Activated T-cell treated with anti-CD3 and anti-CD28 coated beads, Interleukin-2, amount 50 U/mL, for 72 hours (primary cell): ENCODE measurements around the gene FUBP1. TPM values are rescaled to one million over a fixed set of nuclear protein-coding genes. Genes with fewer than 3 reads are reported as not detected.
A peak's percentile ranks its signal among the peaks of the same experiment; 100 is the strongest.

Experiments used
- ATAC-seq, 2 donors: fragments of 150-1000 bp; cut with Tn5 transposase; replicated peaks in 1 of 2; 2 replicates each; pipeline ENCODE4 v1.10.0; 2021; ENCODE audit warnings: moderate library complexity in 2 of 2, mild to moderate bottlenecking in 1 of 2
- DNase-seq, 2 donors: peaks; one replicate each; pipeline ENCODE4 v3.0.0; 2021 to 2022; ENCODE audit warnings: mixed read lengths in 1 of 2
- H3K27ac Mint-ChIP-seq: one replicate; pipeline ENCODE4 v1.8.0; 2022; ENCODE audit warnings: mild to moderate bottlenecking, moderate library complexity, mixed read lengths
- H3K27me3 Mint-ChIP-seq: one replicate; pipeline ENCODE4 v1.8.0; 2022; ENCODE audit warnings: low read depth, mixed read lengths
- H3K36me3 Mint-ChIP-seq, 2 donors: one replicate each; pipeline ENCODE4 v1.8.0; 2022; ENCODE audit warnings: mixed read lengths in 2 of 2, mild to moderate bottlenecking in 1 of 2; ENCODE audit not compliant: insufficient read depth in 2 of 2
- H3K4me1 Mint-ChIP-seq: one replicate; pipeline ENCODE4 v1.8.0; 2022; ENCODE audit warnings: low read depth, mixed read lengths
- H3K4me3 Mint-ChIP-seq, 2 donors: one replicate each; pipeline ENCODE4 v1.8.0; 2022; ENCODE audit warnings: mild to moderate bottlenecking in 2 of 2, mixed read lengths in 2 of 2, moderate library complexity in 2 of 2
- H3K9me3 Mint-ChIP-seq, 2 donors: one replicate each; pipeline ENCODE4 v1.8.0; 2022; ENCODE audit warnings: mixed read lengths in 2 of 2
- total RNA-seq, 2 donors: library from RNA; stranded (reverse); gene quantifications; one replicate each; pipeline ENCODE4 v1.2.3, GENCODE V29; 2022

Gene FUBP1
- total RNA-seq, 2 donors from 2014 or later: 145 to 191 TPM

GRCh38 chr1:77955709-77956108 is 23.2 kb downstream of the FUBP1 start:
- Mint-ChIP-seq H3K4me3 (no peak overlapping the region), H3K36me3 (peaks cover 6 to 46% of the 10 kb centered on the region in 2 donors), H3K9me3 (no peaks in the 10 kb centered on the region), H3K27me3 (no peaks in the 10 kb centered on the region), H3K4me1 (peaks cover 33% of the 10 kb centered on the region), H3K27ac (no peak overlapping the region)
- no peak for ATAC-seq
- DNase-seq: no peak

- no peak for DNase-seq
- Mint-ChIP-seq H3K4me1 (peaks cover 35% of the 10 kb centered on the region), H3K36me3 (peaks cover 4 to 45% of the 10 kb centered on the region in 2 donors), H3K27ac (no peak overlapping the region), H3K9me3 (no peaks in the 10 kb centered on the region), H3K27me3 (no peaks in the 10 kb centered on the region), H3K4me3 (no peak overlapping the region)
- ATAC-seq: no peak
These were observed 24.4 kb downstream of the FUBP1 start for GRCh38 chr1:77954521-77954920.

GRCh38 chr1:77953907-77954306 is 25.0 kb downstream of the FUBP1 start:
- H3K4me3 Mint-ChIP-seq: no peak overlapping the region
- H3K27ac Mint-ChIP-seq: no peak overlapping the region
- peaks cover 4 to 45% of the 10 kb centered on the region in 2 donors for H3K36me3 Mint-ChIP-seq
- H3K9me3 Mint-ChIP-seq: no peaks in the 10 kb centered on the region
- DNase-seq (no peak), ATAC-seq (no peak)
- H3K4me1 Mint-ChIP-seq: peaks cover 35% of the 10 kb centered on the region
- no peaks in the 10 kb centered on the region for H3K27me3 Mint-ChIP-seq

- no peak overlapping the region for H3K4me3 Mint-ChIP-seq
These were observed 27.5 kb downstream of the FUBP1 start for GRCh38 chr1:77951328-77951727.

GRCh38 chr1:77950873-77951272 is 28.0 kb downstream of the FUBP1 start:
- Mint-ChIP-seq H3K9me3 (no peaks in the 10 kb centered on the region), H3K4me1 (peaks cover 53% of the 10 kb centered on the region), H3K27me3 (no peaks in the 10 kb centered on the region), H3K36me3 (peaks cover 7 to 47% of the 10 kb centered on the region in 2 donors), H3K4me3 (no peak overlapping the region), H3K27ac (peak overlapping the region; percentile 76)
- no peak for ATAC-seq
- no peak for DNase-seq

More at GRCh38 chr1:77951328-77951727, 27.5 kb downstream of the FUBP1 start:
- H3K27ac Mint-ChIP-seq: peak overlapping the region; percentile 76
- no peaks in the 10 kb centered on the region for H3K9me3 Mint-ChIP-seq
- no peaks in the 10 kb centered on the region for H3K27me3 Mint-ChIP-seq
- DNase-seq: no peak
- no peak for ATAC-seq
- peaks cover 7 to 47% of the 10 kb centered on the region in 2 donors for H3K36me3 Mint-ChIP-seq
- peaks cover 53% of the 10 kb centered on the region for H3K4me1 Mint-ChIP-seq

- DNase-seq: no peak
- no peak for ATAC-seq
- H3K4me3 Mint-ChIP-seq: no peak overlapping the region
- H3K27me3 Mint-ChIP-seq: no peaks in the 10 kb centered on the region
- no peaks in the 10 kb centered on the region for H3K9me3 Mint-ChIP-seq
- peaks cover 47% of the 10 kb centered on the region for H3K4me1 Mint-ChIP-seq
- peaks cover 9 to 52% of the 10 kb centered on the region in 2 donors for H3K36me3 Mint-ChIP-seq
- H3K27ac Mint-ChIP-seq: peak overlapping the region; percentile 77
These were observed 29.9 kb downstream of the FUBP1 start for GRCh38 chr1:77948841-77949424.

- H3K9me3 Mint-ChIP-seq: no peaks in the 10 kb centered on the region
- ATAC-seq (no peak), DNase-seq (no peak)
- H3K4me3 Mint-ChIP-seq: no peak overlapping the region
- H3K4me1 Mint-ChIP-seq: peaks cover 23% of the 10 kb centered on the region
- H3K36me3 Mint-ChIP-seq: peaks cover 10 to 43% of the 10 kb centered on the region in 2 donors
- no peak overlapping the region for H3K27ac Mint-ChIP-seq
- H3K27me3 Mint-ChIP-seq: no peaks in the 10 kb centered on the region
These were observed 33.5 kb downstream of the FUBP1 start for GRCh38 chr1:77945345-77945744.

GRCh38 chr1:77942400-77943140 is 36.3 kb downstream of the FUBP1 start:
- Mint-ChIP-seq H3K36me3 (peaks cover 8 to 28% of the 10 kb centered on the region in 2 donors), H3K4me3 (no peak overlapping the region), H3K9me3 (no peaks in the 10 kb centered on the region), H3K27ac (peak overlapping the region; percentile 20), H3K4me1 (peaks cover 9% of the 10 kb centered on the region), H3K27me3 (no peaks in the 10 kb centered on the region)
- DNase-seq (no peak), ATAC-seq (no peak)

GRCh38 chr1:77940921-77941570 is 37.8 kb downstream of the FUBP1 start:
- DNase-seq (no peak), ATAC-seq (no peak)
- Mint-ChIP-seq H3K27ac (peak overlapping the region; percentile 1), H3K4me1 (peaks cover 4% of the 10 kb centered on the region), H3K4me3 (no peak overlapping the region), H3K9me3 (no peaks in the 10 kb centered on the region), H3K27me3 (no peaks in the 10 kb centered on the region), H3K36me3 (peaks cover 5 to 23% of the 10 kb centered on the region in 2 donors)

GRCh38 chr1:77938651-77939050 is 40.2 kb downstream of the FUBP1 start:
- Mint-ChIP-seq H3K36me3 (peaks cover 1 to 8% of the 10 kb centered on the region in 2 donors), H3K4me3 (no peak overlapping the region), H3K27me3 (no peaks in the 10 kb centered on the region), H3K27ac (no peak overlapping the region), H3K9me3 (no peaks in the 10 kb centered on the region), H3K4me1 (peaks cover 4% of the 10 kb centered on the region)
- DNase-seq (no peak), ATAC-seq (no peak)

- no peak overlapping the region for H3K4me3 Mint-ChIP-seq
- no peaks in the 10 kb centered on the region for H3K9me3 Mint-ChIP-seq
- ATAC-seq (no peak), DNase-seq (no peak)
- H3K27me3 Mint-ChIP-seq: no peaks in the 10 kb centered on the region
- no peak overlapping the region for H3K27ac Mint-ChIP-seq
- no peaks in the 10 kb centered on the region for H3K36me3 Mint-ChIP-seq
- peaks cover 6% of the 10 kb centered on the region for H3K4me1 Mint-ChIP-seq
These were observed 49.1 kb downstream of the FUBP1 start for GRCh38 chr1:77929806-77930205.

- H3K4me3 Mint-ChIP-seq: peak overlapping the region; percentile 41 to 55
- peak overlapping the region; percentile 48 for H3K27ac Mint-ChIP-seq
- H3K27me3 Mint-ChIP-seq: no peaks in the 10 kb centered on the region
- H3K4me1 Mint-ChIP-seq: peaks cover 6% of the 10 kb centered on the region
- H3K36me3 Mint-ChIP-seq: no peaks in the 10 kb centered on the region
- no peak for DNase-seq
- no peak for ATAC-seq
- no peaks in the 10 kb centered on the region for H3K9me3 Mint-ChIP-seq
These were observed 51.5 kb downstream of the FUBP1 start for GRCh38 chr1:77927414-77927813.

- Mint-ChIP-seq H3K9me3 (no peaks in the 10 kb centered on the region), H3K36me3 (no peaks in the 10 kb centered on the region), H3K27ac (peak overlapping the region; percentile 68), H3K4me1 (peaks cover 6% of the 10 kb centered on the region), H3K4me3 (peak overlapping the region; percentile 70 to 90), H3K27me3 (no peaks in the 10 kb centered on the region)
- DNase-seq (no peak), ATAC-seq (no peak)
These were observed 52.1 kb downstream of the FUBP1 start for GRCh38 chr1:77926561-77927357.
